Tibial artery (tissue), 4 donors: Measurements from ENCODE around the gene CETN2.

Source experiments
- DNase-seq, 2 donors: peaks; one replicate each; pipeline ENCODE4 v3.0.0-alpha.2; 2019
- H3K27ac ChIP-seq, 2 donors: fragments of 200-600 bp; sonication (generic) in 1 of 2; 1 replicate in 1 of 2; 2 replicates in 1 of 2; pipeline ENCODE4 v1.5.1; 2018 to 2019; ENCODE audit warnings: mild to moderate bottlenecking in 1 of 2
- H3K27me3 ChIP-seq, 2 donors: fragments of 200-600 bp; sonication (generic) in 1 of 2; one replicate each; pipeline versions ENCODE4 v1.5.1 to v1.6.0; 2016 to 2019
- H3K36me3 ChIP-seq, 3 donors: fragments of 200-600 bp; sonication (generic) in 2 of 3; one replicate each; pipeline ENCODE4 v1.5.1; 2016 to 2019; ENCODE audit warnings: mild to moderate bottlenecking in 2 of 3
- H3K4me1 ChIP-seq, 4 donors: fragments of 200-600 bp; sonication (generic) in 2 of 4; 1 replicate in 3 of 4; 2 replicates in 1 of 4; pipeline ENCODE4 v1.5.1; 2016 to 2019
- H3K4me3 ChIP-seq, 2 donors: fragments of 200-600 bp; sonication (generic) in 1 of 2; 1 replicate in 1 of 2; 2 replicates in 1 of 2; pipeline ENCODE4 v1.5.1; 2018 to 2019; ENCODE audit warnings: mild to moderate bottlenecking in 2 of 2
- H3K9me3 ChIP-seq, 3 donors: fragments of 200-600 bp; sonication (generic) in 1 of 3; one replicate each; pipeline ENCODE4 v1.5.1; 2016 to 2019
- intact Hi-C: fragments of 100-400 bp; cut with DNase I; formaldehyde crosslinking; loops from one replicate; pipeline ENCODE4 v1.15.0; 2023; ENCODE audit warnings: low total_unique reads
- TF ChIP-seq, protein P1 (sequence below), 2 experiments: fragments of 200-600 bp in 1 of 2; fragments of 450-650 bp in 1 of 2; IDR thresholded peaks; one replicate each; pipeline ENCODE4 v1.5.1; 2017 to 2019; ENCODE audit warnings: antibody characterized with exemption in 2 of 2, mild to moderate bottlenecking in 1 of 2, moderate library complexity in 1 of 2

The CETN2 gene

DNA sequence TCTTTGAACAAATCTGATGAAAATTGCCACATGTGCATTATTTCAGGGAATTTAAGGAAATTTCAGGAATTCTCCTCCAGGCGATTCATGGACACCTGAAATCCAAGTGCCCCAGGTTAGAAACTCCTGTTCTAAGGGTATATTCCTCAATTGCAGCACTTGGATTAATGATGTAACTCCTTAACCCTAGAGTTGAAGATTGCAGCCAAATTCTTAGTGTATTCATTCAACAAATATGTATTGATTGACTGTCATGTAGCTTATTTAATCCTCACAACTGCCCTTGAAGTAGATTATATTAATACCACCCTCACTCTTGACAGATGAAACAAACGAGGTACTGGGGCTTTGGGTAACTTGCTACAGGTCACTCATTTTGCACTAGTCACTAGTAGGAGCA, 11.3 kb downstream of the CETN2 start:
- no peaks in the 10 kb centered on the region for H3K4me1 ChIP-seq
- H3K9me3 ChIP-seq: no peaks in the 10 kb centered on the region
- DNase-seq: no peak
- H3K4me3 ChIP-seq: no peak overlapping the region
- TF ChIP-seq, protein P1, sequence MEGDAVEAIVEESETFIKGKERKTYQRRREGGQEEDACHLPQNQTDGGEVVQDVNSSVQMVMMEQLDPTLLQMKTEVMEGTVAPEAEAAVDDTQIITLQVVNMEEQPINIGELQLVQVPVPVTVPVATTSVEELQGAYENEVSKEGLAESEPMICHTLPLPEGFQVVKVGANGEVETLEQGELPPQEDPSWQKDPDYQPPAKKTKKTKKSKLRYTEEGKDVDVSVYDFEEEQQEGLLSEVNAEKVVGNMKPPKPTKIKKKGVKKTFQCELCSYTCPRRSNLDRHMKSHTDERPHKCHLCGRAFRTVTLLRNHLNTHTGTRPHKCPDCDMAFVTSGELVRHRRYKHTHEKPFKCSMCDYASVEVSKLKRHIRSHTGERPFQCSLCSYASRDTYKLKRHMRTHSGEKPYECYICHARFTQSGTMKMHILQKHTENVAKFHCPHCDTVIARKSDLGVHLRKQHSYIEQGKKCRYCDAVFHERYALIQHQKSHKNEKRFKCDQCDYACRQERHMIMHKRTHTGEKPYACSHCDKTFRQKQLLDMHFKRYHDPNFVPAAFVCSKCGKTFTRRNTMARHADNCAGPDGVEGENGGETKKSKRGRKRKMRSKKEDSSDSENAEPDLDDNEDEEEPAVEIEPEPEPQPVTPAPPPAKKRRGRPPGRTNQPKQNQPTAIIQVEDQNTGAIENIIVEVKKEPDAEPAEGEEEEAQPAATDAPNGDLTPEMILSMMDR (IDR thresholded peaks at IDR 0.05): no peak
- no peaks in the 10 kb centered on the region for H3K36me3 ChIP-seq
- intact Hi-C loops: loop anchor here (5.0 kb wide), 1 partner anchor 1853 kb away; no protein-coding TSS in a partner anchor
- no peaks in the 10 kb centered on the region for H3K27me3 ChIP-seq
- no peak overlapping the region for H3K27ac ChIP-seq

GRCh38 chrX:152818356-152818755, 12.2 kb downstream of the CETN2 start:
- intact Hi-C loops: loop anchor here (5.0 kb wide), 1 partner anchor 1854 kb away; no protein-coding TSS in a partner anchor
- H3K36me3 ChIP-seq: no peaks in the 10 kb centered on the region
- no peaks in the 10 kb centered on the region for H3K9me3 ChIP-seq
- no peaks in the 10 kb centered on the region for H3K27me3 ChIP-seq
- no peak for DNase-seq
- TF ChIP-seq, protein P1 (IDR thresholded peaks at IDR 0.05): no peak
- H3K4me3 ChIP-seq: no peak overlapping the region
- H3K27ac ChIP-seq: no peak overlapping the region
- H3K4me1 ChIP-seq: no peaks in the 10 kb centered on the region

- no peak overlapping the region for H3K27ac ChIP-seq
- H3K4me1 ChIP-seq: no peaks in the 10 kb centered on the region
- TF ChIP-seq, protein P1 (IDR thresholded peaks at IDR 0.05): no peak
- no peaks in the 10 kb centered on the region for H3K27me3 ChIP-seq
- H3K9me3 ChIP-seq: no peaks in the 10 kb centered on the region
- intact Hi-C loops: loop anchor here (5.0 kb wide), 1 partner anchor 1855 kb away; no protein-coding TSS in a partner anchor
- H3K4me3 ChIP-seq: no peak overlapping the region
- no peaks in the 10 kb centered on the region for H3K36me3 ChIP-seq
- no peak for DNase-seq
Observed at GRCh38 chrX:152817078-152817764, 13.3 kb downstream of the CETN2 start.

DNA sequence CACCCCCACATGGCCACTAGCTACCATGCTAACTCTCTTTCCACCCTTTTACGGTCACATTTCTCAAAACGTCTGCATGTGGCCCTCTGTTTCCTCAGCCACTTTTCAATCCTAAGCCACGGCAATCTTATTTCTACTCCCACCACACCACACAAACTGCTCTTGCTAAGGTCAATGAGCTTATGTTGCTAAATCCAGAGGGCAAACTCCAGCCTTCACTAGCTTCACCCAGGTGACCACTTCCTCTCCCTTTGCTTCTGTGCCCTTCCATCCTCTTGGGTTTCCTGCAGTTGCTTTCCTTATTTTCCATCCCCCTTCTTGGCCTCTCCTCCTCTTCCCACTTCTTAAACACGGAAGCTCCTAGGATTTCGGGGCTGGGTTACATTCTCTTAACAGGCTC, 16.5 kb downstream of the CETN2 start:
- TF ChIP-seq, protein P1 (IDR thresholded peaks at IDR 0.05): no peak

DNA sequence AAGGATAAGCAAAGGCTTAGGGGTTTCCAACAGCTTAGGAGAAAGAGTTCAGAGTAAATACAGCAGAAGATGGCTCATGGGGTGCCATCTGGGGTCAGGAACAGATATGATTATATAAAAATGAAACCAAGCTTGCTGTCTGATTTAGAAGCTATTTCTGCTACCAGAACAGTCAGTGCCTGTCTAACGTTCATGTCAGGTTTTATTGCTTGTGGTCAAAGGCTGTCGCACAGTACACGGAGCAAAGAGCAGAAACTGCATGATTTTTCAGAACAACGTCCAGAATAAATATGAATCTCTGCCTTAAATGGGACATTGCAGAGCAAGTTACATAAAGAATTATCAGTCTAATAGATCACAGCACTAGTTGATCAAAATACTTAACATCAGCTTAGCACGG, 17.4 kb downstream of the CETN2 start:
- Histone ChIP-seq H3K9me3 (no peaks in the 10 kb centered on the region), H3K36me3 (no peaks in the 10 kb centered on the region), H3K4me1 (no peaks in the 10 kb centered on the region), H3K27me3 (no peaks in the 10 kb centered on the region), H3K4me3 (no peak overlapping the region), H3K27ac (no peak overlapping the region)
- intact Hi-C loops: no loop called here
- DNase-seq: no peak
- TF ChIP-seq, protein P1 (IDR thresholded peaks at IDR 0.05): no peak

More for the DNA sequence above, 16.5 kb downstream of the CETN2 start:
- H3K27ac ChIP-seq: no peak overlapping the region
- DNase-seq: no peak
- intact Hi-C loops: no loop called here
- no peaks in the 10 kb centered on the region for H3K9me3 ChIP-seq
- no peaks in the 10 kb centered on the region for H3K36me3 ChIP-seq
- no peak overlapping the region for H3K4me3 ChIP-seq
- H3K4me1 ChIP-seq: no peaks in the 10 kb centered on the region
- no peaks in the 10 kb centered on the region for H3K27me3 ChIP-seq
